Smooth muscle cell (in vitro differentiated cells): ENCODE measurements around the gene CRYBB1. TPM values are rescaled to one million over a fixed set of nuclear protein-coding genes. Genes with fewer than 3 reads are reported as not detected.

Experiments used
- DNase-seq: peaks from one replicate; lab custom pipeline; 2025; ENCODE audit not compliant: unreplicated experiment; lab: John Stamatoyannopoulos, UW
- H2AFZ ChIP-seq: fragments of 200-600 bp; sonication (generic); 2 replicates; pipeline ENCODE4 v1.6.0; 2016; ENCODE audit warnings: antibody characterized with exemption, low read depth, mild to moderate bottlenecking
- H3F3A ChIP-seq: fragments of 200-600 bp; sonication (generic); 2 replicates; pipeline ENCODE4 v1.6.0; 2017; ENCODE audit warnings: antibody characterized with exemption, low read depth
- H3K27ac ChIP-seq: fragments of 200-600 bp; sonication (generic); 2 replicates; pipeline ENCODE4 v1.5.1; 2016; ENCODE audit warnings: low read depth, mild to moderate bottlenecking
- H3K27me3 ChIP-seq: fragments of 200-600 bp; sonication (generic); 2 replicates; pipeline ENCODE4 v1.6.1; 2016; ENCODE audit warnings: low read depth, mild to moderate bottlenecking
- H3K36me3 ChIP-seq: fragments of 200-600 bp; sonication (generic); 2 replicates; pipeline ENCODE4 v1.5.1; 2016; ENCODE audit warnings: low read depth
- H3K4me1 ChIP-seq: fragments of 200-600 bp; sonication (generic); 2 replicates; pipeline ENCODE4 v1.5.1; 2016; ENCODE audit warnings: low read depth
- H3K4me2 ChIP-seq: fragments of 200-600 bp; sonication (generic); 2 replicates; pipeline ENCODE4 v1.6.0; 2016; ENCODE audit warnings: mild to moderate bottlenecking
- H3K4me3 ChIP-seq: fragments of 200-600 bp; sonication (generic); 2 replicates; pipeline ENCODE4 v1.5.1; 2016; ENCODE audit warnings: mild to moderate bottlenecking
- H3K79me2 ChIP-seq: fragments of 200-600 bp; sonication (generic); 2 replicates; pipeline ENCODE4 v1.6.0; 2016; ENCODE audit warnings: low read depth, mild to moderate bottlenecking
- H3K9ac ChIP-seq: fragments of 200-600 bp; sonication (generic); 2 replicates; pipeline ENCODE4 v1.6.0; 2016; ENCODE audit warnings: low read depth
- H3K9me3 ChIP-seq: fragments of 200-600 bp; sonication (generic); replicated peaks from 2 replicates; pipeline ENCODE4 v1.5.1; 2016; ENCODE audit warnings: low read depth
- H4K20me1 ChIP-seq: fragments of 200-600 bp; sonication (generic); 2 replicates; pipeline ENCODE4 v1.6.0; 2016; ENCODE audit warnings: low read depth
- CTCF ChIP-seq: fragments of 200-600 bp; sonication (generic); IDR thresholded peaks from 2 replicates; pipeline ENCODE4 v1.5.1; 2017; ENCODE audit warnings: borderline replicate concordance, mild to moderate bottlenecking, antibody characterized with exemption; ENCODE audit not compliant: insufficient read depth, poor library complexity, severe bottlenecking
- WGBS: methylation state at CpG from one replicate; pipeline ENCODE4 v1.1.7; 2016; ENCODE audit warnings: low lambda C conversion rate; 5-methylcytosine and 5-hydroxymethylcytosine counted together
- polyA plus RNA-seq: library from polyadenylated mRNA; unstranded; fragments of >200 nt; fragmentation: Nextera tagmentation; extraction: Ambion mirVana; gene quantifications from 2 replicates; pipeline ENCODE4 v1.2.1, GENCODE V29; 2016
- total RNA-seq: library from RNA; depleted of rRNA; stranded (reverse); fragments of >200 nt; gene quantifications from 2 replicates; pipeline ENCODE4 v1.2.3, GENCODE V29; 2014

The CRYBB1 gene
- total and polyA plus RNA-seq, 2 experiments from 2014 or later = not detected

DNA sequence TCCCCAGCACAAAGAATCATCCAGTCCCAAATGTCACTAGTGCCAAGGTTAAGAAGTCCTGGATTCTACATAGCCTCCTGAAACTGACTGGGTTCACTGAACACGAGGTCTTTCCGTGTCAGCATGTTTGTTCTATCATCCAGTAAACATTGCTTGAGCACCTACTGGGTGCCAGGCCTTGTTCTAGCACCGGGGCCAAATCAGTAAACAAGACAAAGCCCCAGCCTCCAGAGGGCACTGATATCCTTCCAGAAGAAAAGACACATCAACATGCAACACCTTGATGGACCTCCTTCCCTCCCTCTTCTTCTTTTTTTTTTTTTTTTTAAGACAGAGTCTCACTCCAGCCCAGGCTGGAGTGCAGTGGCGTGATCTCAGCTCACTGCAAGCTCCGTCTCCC, 54.8 kb downstream of the CRYBB1 start:
- peaks cover 70% of the 10 kb centered on the region for H3K79me2 ChIP-seq
- 87% methylated on average over 5 of the region's 5 CpGs for WGBS
- H3K27ac ChIP-seq = no peak overlapping the region
- H3K4me3 ChIP-seq = no peak overlapping the region
- TF ChIP-seq CTCF = no peak
- no peaks in the 10 kb centered on the region for H3F3A ChIP-seq
- H2AFZ ChIP-seq = no peak overlapping the region
- H3K4me1 ChIP-seq = peaks cover 21% of the 10 kb centered on the region
- no peaks in the 10 kb centered on the region for H3K27me3 ChIP-seq
- H3K4me2 ChIP-seq = no peak overlapping the region
- H3K9ac ChIP-seq = no peak overlapping the region
- no peaks in the 10 kb centered on the region for H3K9me3 ChIP-seq
- no peak for DNase-seq
- H3K36me3 ChIP-seq = no peaks in the 10 kb centered on the region
- H4K20me1 ChIP-seq = peaks cover 72% of the 10 kb centered on the region

DNA sequence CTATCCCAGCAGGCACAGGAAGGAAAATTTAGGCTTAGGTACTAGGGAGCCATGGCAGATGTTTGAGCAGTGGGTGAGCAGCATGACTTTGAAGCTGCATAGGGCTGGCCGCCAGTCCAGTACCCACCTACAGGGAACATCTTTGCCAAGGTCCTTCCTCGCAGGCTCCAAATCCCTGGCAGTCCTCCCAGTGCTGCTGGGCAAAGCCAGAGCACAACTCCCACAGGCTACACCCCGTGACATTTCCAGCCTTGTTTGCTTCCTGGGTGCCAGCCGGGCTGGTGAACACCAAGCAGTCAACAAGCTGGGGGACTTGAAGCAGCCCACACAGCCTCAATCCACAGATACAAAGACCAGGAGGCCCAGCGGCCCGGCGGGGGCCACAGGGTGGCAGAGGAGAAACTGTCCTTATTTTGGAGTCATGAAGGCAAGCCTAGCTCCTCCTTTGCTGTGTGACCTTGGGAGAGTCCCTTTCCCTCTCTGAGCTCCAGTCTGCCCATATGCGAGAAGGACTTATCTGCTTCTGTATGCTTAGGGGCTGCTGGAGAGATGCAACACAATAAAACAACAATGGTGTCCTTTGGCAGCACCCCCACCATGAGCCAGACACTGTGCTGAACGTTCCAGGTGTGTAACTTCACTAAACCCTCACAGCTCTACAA, 55.9 kb downstream of the CRYBB1 start:
- Histone ChIP-seq H2AFZ (no peak overlapping the region), H3K4me3 (no peak overlapping the region), H3K79me2 (peaks cover 61% of the 10 kb centered on the region), H3K4me1 (peaks cover 12% of the 10 kb centered on the region), H4K20me1 (peaks cover 60% of the 10 kb centered on the region), H3F3A (no peaks in the 10 kb centered on the region), H3K27ac (no peak overlapping the region), H3K4me2 (no peak overlapping the region), H3K9ac (no peak overlapping the region), H3K36me3 (no peaks in the 10 kb centered on the region), H3K9me3 (no peaks in the 10 kb centered on the region), H3K27me3 (no peaks in the 10 kb centered on the region)
- no peak for DNase-seq
- TF ChIP-seq CTCF = no peak
- 87% methylated on average over 9 of the region's 9 CpGs for WGBS

DNA sequence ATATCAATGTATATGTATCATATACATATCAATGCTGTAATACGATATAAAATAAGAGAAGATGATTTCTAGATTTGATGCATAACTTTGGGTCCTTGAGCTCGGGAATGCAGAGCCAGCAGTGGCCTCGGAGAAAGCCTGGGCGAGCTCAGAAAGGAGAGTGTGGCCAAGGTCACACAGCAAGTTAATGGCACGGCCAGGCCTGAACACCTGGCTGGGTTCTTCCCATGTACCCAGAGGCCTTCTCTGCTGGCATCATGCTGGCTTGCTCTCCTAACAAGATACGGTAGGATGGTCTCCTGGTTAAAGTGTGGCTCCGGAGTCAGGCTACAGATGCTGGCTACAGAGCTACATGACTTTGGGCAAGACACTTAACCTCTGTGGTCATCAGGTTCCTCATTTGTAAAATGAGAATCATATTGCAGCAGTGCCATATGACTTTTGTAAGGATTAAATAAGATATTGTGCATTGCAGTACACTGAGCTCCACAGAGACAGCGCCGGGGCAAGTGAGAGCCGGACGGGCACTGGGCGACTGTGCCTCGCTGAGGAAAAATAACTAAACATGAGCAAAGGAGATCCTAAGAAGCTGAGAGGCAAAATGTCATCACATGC, 57.8 kb downstream of the CRYBB1 start:
- Histone ChIP-seq H3K4me2 (no peak overlapping the region), H3K9me3 (no peaks in the 10 kb centered on the region), H4K20me1 (peaks cover 43% of the 10 kb centered on the region), H3K27me3 (no peaks in the 10 kb centered on the region), H3K27ac (no peak overlapping the region), H3K9ac (no peak overlapping the region), H2AFZ (no peak overlapping the region), H3K36me3 (no peaks in the 10 kb centered on the region), H3K4me1 (peaks cover 8% of the 10 kb centered on the region), H3K4me3 (no peak overlapping the region), H3K79me2 (peaks cover 58% of the 10 kb centered on the region), H3F3A (no peaks in the 10 kb centered on the region)
- DNase-seq = no peak
- no peak for TF ChIP-seq CTCF
- WGBS = 94% methylated on average over 13 of the region's 13 CpGs
